Subcutaneous adipose tissue (tissue), 4 donors: ENCODE measurements around the gene DNAJB4. TPM values are rescaled to one million over a fixed set of nuclear protein-coding genes. Genes with fewer than 3 reads are reported as not detected.

ENCODE experiments used
- total RNA-seq, 4 donors: library from RNA; depleted of rRNA; stranded (reverse); fragments of >200 nt; gene quantifications; one replicate each; pipeline ENCODE4 v1.1.0, GENCODE V29; 2016
- TF ChIP-seq, protein P1 (sequence below): fragments of 450-650 bp; IDR thresholded peaks from one replicate; pipeline ENCODE4 v1.5.1; 2016; ENCODE audit warnings: low read depth, mild to moderate bottlenecking, control low read depth, antibody characterized with exemption, moderate library complexity

DNAJB4 gene
- total RNA-seq, 4 donors from 2014 or later, result 25.7 to 54.0 (median 33.3) TPM

- TF ChIP-seq, protein P1, sequence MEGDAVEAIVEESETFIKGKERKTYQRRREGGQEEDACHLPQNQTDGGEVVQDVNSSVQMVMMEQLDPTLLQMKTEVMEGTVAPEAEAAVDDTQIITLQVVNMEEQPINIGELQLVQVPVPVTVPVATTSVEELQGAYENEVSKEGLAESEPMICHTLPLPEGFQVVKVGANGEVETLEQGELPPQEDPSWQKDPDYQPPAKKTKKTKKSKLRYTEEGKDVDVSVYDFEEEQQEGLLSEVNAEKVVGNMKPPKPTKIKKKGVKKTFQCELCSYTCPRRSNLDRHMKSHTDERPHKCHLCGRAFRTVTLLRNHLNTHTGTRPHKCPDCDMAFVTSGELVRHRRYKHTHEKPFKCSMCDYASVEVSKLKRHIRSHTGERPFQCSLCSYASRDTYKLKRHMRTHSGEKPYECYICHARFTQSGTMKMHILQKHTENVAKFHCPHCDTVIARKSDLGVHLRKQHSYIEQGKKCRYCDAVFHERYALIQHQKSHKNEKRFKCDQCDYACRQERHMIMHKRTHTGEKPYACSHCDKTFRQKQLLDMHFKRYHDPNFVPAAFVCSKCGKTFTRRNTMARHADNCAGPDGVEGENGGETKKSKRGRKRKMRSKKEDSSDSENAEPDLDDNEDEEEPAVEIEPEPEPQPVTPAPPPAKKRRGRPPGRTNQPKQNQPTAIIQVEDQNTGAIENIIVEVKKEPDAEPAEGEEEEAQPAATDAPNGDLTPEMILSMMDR, result no peak
Observed at GRCh38 chr1:77978969-77979876, 25.5 kb upstream of the DNAJB4 start, which contains the start of gene FUBP1. TSS of gene FUBP1 (minus strand) at chr1:77979072. CDS start at chr1:77979004, 68 bp downstream.

GRCh38 chr1:77983997-77984355 lies 20.8 kb upstream of the DNAJB4 start:
- TF ChIP-seq, protein P1, result no peak

DNA sequence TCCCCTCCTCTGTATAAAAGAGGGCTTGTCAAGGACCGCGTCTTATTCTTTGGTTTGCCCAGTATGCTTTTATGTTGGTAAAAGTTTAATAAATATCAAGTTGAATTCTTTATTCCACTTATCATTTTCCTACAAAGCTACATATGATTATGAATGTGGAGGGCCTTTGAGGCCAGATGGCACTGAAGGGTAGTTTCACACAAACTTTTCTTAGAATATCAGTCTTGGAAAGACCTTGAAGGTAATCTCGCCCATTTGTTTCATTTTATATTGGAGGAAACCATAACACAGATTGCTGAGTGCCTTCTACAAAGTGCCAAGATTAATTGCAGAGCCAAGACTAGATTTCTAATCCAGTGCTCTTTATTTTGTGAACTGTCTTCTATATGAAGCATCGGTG lies 20.1 kb upstream of the DNAJB4 start:
- TF ChIP-seq, protein P1, result no peak

DNA sequence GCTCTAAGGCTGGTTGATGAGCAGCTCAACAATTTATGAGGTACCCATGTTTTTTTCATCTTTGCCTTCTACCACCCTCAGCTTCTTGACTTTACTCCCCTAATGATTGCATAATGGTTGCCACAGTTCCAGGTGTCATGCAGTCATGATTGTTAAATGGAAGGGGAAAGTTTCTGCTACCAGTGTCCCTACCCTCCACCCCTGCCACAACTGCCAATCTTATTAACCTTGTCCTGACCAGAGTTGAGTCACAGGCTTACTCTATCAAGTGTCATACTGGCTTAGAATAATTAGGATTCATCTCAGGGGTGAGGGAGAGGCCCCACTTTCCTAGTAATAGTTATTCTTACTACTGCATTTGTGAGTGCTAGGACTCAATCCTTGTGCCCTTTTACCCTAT lies 17.9 kb upstream of the DNAJB4 start:
- TF ChIP-seq, protein P1, result no peak

DNA sequence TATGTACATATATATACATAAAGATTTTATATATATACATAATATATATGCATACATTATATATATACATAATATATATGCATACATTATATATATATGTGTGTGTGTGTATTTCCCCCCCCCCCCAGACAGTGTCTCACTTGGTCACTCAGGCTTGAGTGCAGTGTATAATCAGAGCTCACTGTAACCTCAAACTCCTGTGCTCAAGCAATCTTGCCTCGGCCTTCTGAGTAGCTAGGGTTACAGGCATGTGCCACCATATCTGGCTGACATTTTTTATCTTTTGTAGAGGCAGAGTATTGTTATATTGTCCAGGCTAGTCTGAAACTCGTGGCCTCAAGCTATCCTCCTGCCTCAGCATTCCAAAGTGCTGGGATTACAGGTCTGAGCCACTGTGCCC lies 16.8 kb upstream of the DNAJB4 start:
- TF ChIP-seq, protein P1, result no peak

DNA sequence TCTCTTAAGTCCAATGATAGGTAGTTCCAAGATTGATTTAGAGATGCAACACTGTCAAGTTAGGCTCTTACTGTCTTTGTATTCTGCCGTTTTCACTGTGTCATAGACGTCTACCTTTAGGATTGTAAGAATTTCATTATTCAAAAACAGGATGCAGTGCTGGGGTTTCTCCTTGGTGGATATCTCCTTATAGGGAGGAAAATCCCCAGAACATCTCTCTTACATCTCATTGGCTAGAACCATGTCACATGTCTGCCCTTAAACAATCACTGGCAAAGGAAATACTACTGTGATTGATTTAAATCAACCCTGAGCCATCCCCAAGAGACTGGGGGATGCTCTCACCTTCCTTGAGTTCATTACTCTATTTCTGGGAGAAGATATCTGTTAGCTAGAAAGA lies 15.0 kb upstream of the DNAJB4 start:
- TF ChIP-seq, protein P1, result no peak

GRCh38 chr1:77990629-77991204 lies 14.0 kb upstream of the DNAJB4 start:
- TF ChIP-seq, protein P1, result no peak
